Spleen (tissue), 7 donors: ENCODE results near the gene TMEM39A.

ENCODE experiments used
- CTCF ChIP-seq, 11 experiments: fragments of 200-600 bp in 7 of 11; fragments of 450-650 bp in 4 of 11; sonication (generic) in 4 of 11; IDR thresholded peaks in 8 of 11; conservative IDR thresholded peaks in 3 of 11; 1 replicate in 7 of 11; 2 replicates in 4 of 11; pipeline versions ENCODE4 v1.4.0 to v1.8.0; 2016 to 2021; ENCODE audit warnings: antibody characterized with exemption in 11 of 11, inconsistent platforms in 4 of 11, mild to moderate bottlenecking in 1 of 11
- POLR2A ChIP-seq, 3 donors: fragments of 450-650 bp; IDR thresholded peaks; one replicate each; pipeline ENCODE4 v1.5.1; 2017; ENCODE audit warnings: antibody characterized with exemption in 3 of 3, mild to moderate bottlenecking in 1 of 3
- donor health status: DM: no; HTN: no; CAD: no; lungs with moderate emphysema.
- donor health status: DM: no; HTN: no; CAD: no.
- donor health status: DM: no; HTN: no; CAD: no.

DNA sequence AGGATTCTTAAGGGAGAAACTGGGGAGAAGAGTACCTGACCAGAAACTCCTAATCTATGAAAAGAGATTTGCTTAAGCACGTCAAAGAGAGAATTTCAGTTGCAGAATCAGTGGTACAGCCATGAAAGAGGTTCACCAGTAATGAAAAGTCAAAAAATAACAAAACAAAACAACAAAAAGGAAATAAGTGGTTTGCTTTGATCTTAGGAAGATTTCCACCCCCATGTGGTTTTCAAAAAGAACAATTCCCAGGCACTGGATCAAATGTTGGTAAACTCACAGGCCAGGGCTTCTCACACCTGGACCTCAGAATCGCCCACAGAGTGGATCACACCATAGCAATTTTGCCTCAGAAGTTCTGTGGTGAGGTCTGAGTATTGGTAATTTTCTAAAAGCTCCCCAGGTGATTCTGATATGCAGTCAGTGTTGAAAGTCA is 67.5 kb downstream of the TMEM39A start:
- TF ChIP-seq CTCF (IDR thresholded peaks at IDR 0.05 in 8 of 11, conservative IDR thresholded peaks at IDR 0.05 in 3 of 11) (no peak), POLR2A (IDR thresholded peaks at IDR 0.05) (no peak)
